RWPE1 (cell line): ENCODE data around the gene ITGA6.

Source experiments
- CTCF ChIA-PET: fragments of 350-600 bp; sonication (Branson Sonifier 250); formaldehyde crosslinking; extraction: SDS; loops from one replicate; lab custom pipeline; 2021; lab: Yijun Ruan, JAX
- POLR2A ChIA-PET: fragments of 400-600 bp; formaldehyde crosslinking; extraction: SDS; loops from one replicate; lab custom pipeline; 2020; ENCODE audit warnings: antibody characterized with exemption; ENCODE audit not compliant: low non-redundant PET; lab: Yijun Ruan, JAX
- DNase-seq: peaks from one replicate; pipeline ENCODE4 v3.0.0; 2012; ENCODE audit warnings: low spot score
- H3K27ac ChIP-seq: fragments of 450-650 bp; 2 replicates; pipeline ENCODE4 v1.5.1; 2017
- CTCF ChIP-seq: fragments of 450-650 bp; conservative IDR thresholded peaks from 2 replicates; pipeline ENCODE4 v1.5.1; 2017; ENCODE audit warnings: low read depth, mild to moderate bottlenecking

ITGA6 gene

GRCh38 chr2:172473167-172473566, 45.8 kb downstream of the ITGA6 start:
- ChIA-PET CTCF (interaction anchor here (0.7 to 1.5 kb wide), 2 partner anchors 11 to 277 kb away, joined by 3 read pairs; no protein-coding TSS in a partner anchor), POLR2A (no interaction called here)
- no peak for TF ChIP-seq CTCF
- H3K27ac ChIP-seq = no peak overlapping the region
- no peak for DNase-seq

- no peak for DNase-seq
- POLR2A ChIA-PET = no interaction called here
- H3K27ac ChIP-seq = 0 out of 2 replicates have a peak overlapping the region, but pooled peaks have one; percentile 23
- TF ChIP-seq CTCF = no peak
- CTCF ChIA-PET = interaction anchor here (0.7 kb wide), 1 partner anchor 47 kb away, joined by 3 read pairs; no protein-coding TSS in a partner anchor
Observed at GRCh38 chr2:172478353-172478752, 51.0 kb downstream of the ITGA6 start.

- DNase-seq = no peak
- peak overlapping the region; percentile 66 for H3K27ac ChIP-seq
- CTCF ChIA-PET = interaction anchor here (0.6 kb wide), 2 partner anchors 9 to 393 kb away, joined by 3 read pairs; no protein-coding TSS in a partner anchor
- TF ChIP-seq CTCF = no peak
- POLR2A ChIA-PET = no interaction called here
Observed at GRCh38 chr2:172480301-172481218, 53.2 kb downstream of the ITGA6 start.

- H3K27ac ChIP-seq = no peak overlapping the region
- no peak for DNase-seq
- POLR2A ChIA-PET = no interaction called here
- CTCF ChIA-PET = interaction anchor here (0.6 to 0.8 kb wide), 2 partner anchors 20 to 32 kb away, joined by 3 to 4 read pairs; no protein-coding TSS in a partner anchor
- TF ChIP-seq CTCF = no peak
Observed at GRCh38 chr2:172481507-172482262, 54.3 kb downstream of the ITGA6 start.

- H3K27ac ChIP-seq = no peak overlapping the region
- peak; percentile 23; the same call in 1 of the 2 replicates for TF ChIP-seq CTCF
- no peak for DNase-seq
- CTCF ChIA-PET = interaction anchor here (0.6 to 2.3 kb wide), 8 partner anchors 11 to 338 kb away, joined by 3 to 9 read pairs (median 3); no protein-coding TSS in a partner anchor
- POLR2A ChIA-PET = no interaction called here
Observed at GRCh38 chr2:172484253-172484652, 56.9 kb downstream of the ITGA6 start.

- H3K27ac ChIP-seq = no peak overlapping the region
- POLR2A ChIA-PET = no interaction called here
- DNase-seq = no peak
- CTCF ChIA-PET = interaction anchor here (0.6 to 2.3 kb wide), 8 partner anchors 11 to 338 kb away, joined by 3 to 9 read pairs (median 3); no protein-coding TSS in a partner anchor
- no peak for TF ChIP-seq CTCF
Observed at GRCh38 chr2:172484706-172485105, 57.3 kb downstream of the ITGA6 start.
